Pancreas (tissue), 10 donors: ENCODE measurements around the gene INPP5A. TPM values are rescaled to one million over a fixed set of nuclear protein-coding genes. Genes with fewer than 3 reads are reported as not detected.
"Not testable (repeated sequence)": the region's sequence is repeated elsewhere in the genome, so short reads cannot be mapped to it uniquely, and the experiment has no call there.

ENCODE experiments used
- ATAC-seq, 4 donors: fragments of 200-7000 bp; cut with Tn5 transposase; one replicate each; pipeline versions ENCODE4 v1.8.0 to v1.9.1; 2020; ENCODE audit warnings: mild to moderate bottlenecking in 4 of 4, moderate library complexity in 4 of 4
- DNase-seq, 6 donors: peaks; one replicate each; pipeline ENCODE4 v3.0.0-alpha.2; 2020
- FAIRE-seq: peaks from 2 replicates; lab custom pipeline; 2012; peaks lifted over from hg19 to GRCh38; lab: Jason Lieb, UNC
- H3K27ac ChIP-seq, 4 donors: fragments of 200-600 bp; sonication (generic); 1 replicate in 3 of 4; 2 replicates in 1 of 4; pipeline versions ENCODE4 v1.5.0 to v1.8.0; 2020
- H3K27me3 ChIP-seq, 4 donors: fragments of 200-600 bp; one replicate each; pipeline ENCODE4 v1.8.0; 2021
- H3K36me3 ChIP-seq, 3 donors: fragments of 200-600 bp; sonication (generic) in 1 of 3; one replicate each; pipeline versions ENCODE4 v1.5.0 to v1.8.0; 2020 to 2021
- H3K4me1 ChIP-seq, 3 donors: fragments of 200-600 bp; one replicate each; pipeline ENCODE4 v1.8.0; 2021
- H3K4me3 ChIP-seq, 4 donors: fragments of 200-600 bp; sonication (generic) in 2 of 4; one replicate each; pipeline versions ENCODE4 v1.5.0 to v1.8.0; 2020 to 2021
- H3K9me3 ChIP-seq, 4 donors: fragments of 200-600 bp; one replicate each; pipeline ENCODE4 v1.8.0; 2021
- CTCF ChIP-seq, 4 donors: fragments of 200-600 bp; sonication (generic) in 3 of 4; IDR thresholded peaks; one replicate each; pipeline versions ENCODE4 v1.5.0 to v1.8.0; 2021; ENCODE audit warnings: antibody characterized with exemption in 4 of 4
- WGBS, 2 donors: extraction: QIAGEN DNeasy Blood & Tissue Kit; methylation state at CpG; one replicate each; pipeline ENCODE4 v1.1.7; 2013; 5-methylcytosine and 5-hydroxymethylcytosine counted together
- intact Hi-C, 3 donors: fragments of 100-400 bp; cut with DNase I; formaldehyde crosslinking; loops; one replicate each; pipeline versions ENCODE4 v1.11.1 to v1.14.2; 2022
- polyA plus RNA-seq, 2 donors: library from polyadenylated mRNA; stranded (reverse); fragments of 200-250 nt; gene quantifications; one replicate each; pipeline ENCODE4 v1.2.3, GENCODE V29; 2013
- total RNA-seq, 6 donors: library from RNA; stranded (reverse); fragmentation: NEBNext Ultra II Directional in 4 of 6; extraction: Animal tissue kit (Norgen Biotek cat#: 25700) in 4 of 6; gene quantifications; one replicate each; pipeline versions ENCODE4 v1.2.1 to v1.2.4, GENCODE V29; 2021 to 2023
- donor health status: healthy with polysubstance abuse.
- donor health status: DM: no; HTN: no; CAD: no; lungs with moderate emphysema.
- donor health status: DM: no; HTN: no; CAD: no.
- donor health status: control.
- donor health status: control.
- donor health status: Bipolar disorder and iron deficiency.
- donor health status: DM: yes; HTN: yes; CAD: no.
- donor health status: DM: no; HTN: no; CAD: no.
- donor health status: DM: no; HTN: no; CAD: no.
- donor health status: DM: yes; HTN: yes; CAD: no.

Gene INPP5A
- total and polyA plus RNA-seq, 8 donors, result 5.9 to 15.6 (median 11.3) TPM

GRCh38 chr10:132740588-132740987 is 203.0 kb downstream of the INPP5A start:
- no peak for FAIRE-seq
- Histone ChIP-seq H3K4me1 (no peaks in the 10 kb centered on the region), H3K36me3 (no peaks in the 10 kb centered on the region), H3K27ac (no peak overlapping the region), H3K4me3 (no peak overlapping the region), H3K9me3 (no peaks in the 10 kb centered on the region), H3K27me3 (no peaks in the 10 kb centered on the region)
- intact Hi-C loops, result no loop called here
- ATAC-seq, result no peak
- TF ChIP-seq CTCF (IDR thresholded peaks at IDR 0.05), result no peak
- no peak for DNase-seq
- 69% methylated on average over 6 of the region's 6 CpGs for WGBS, 2 donors

GRCh38 chr10:132742167-132742836 is 204.7 kb downstream of the INPP5A start:
- no peaks in the 10 kb centered on the region for H3K9me3 ChIP-seq
- intact Hi-C loops, result no loop called here
- H3K27ac ChIP-seq, result no peak overlapping the region
- WGBS, 2 donors, result 92% methylated on average over 27 of the region's 27 CpGs
- no peak overlapping the region for H3K4me3 ChIP-seq
- ATAC-seq (peak in 1 of 4 donors; percentile 31), FAIRE-seq (no peak), DNase-seq (no peak)
- no peak for TF ChIP-seq CTCF (IDR thresholded peaks at IDR 0.05)
- H3K4me1 ChIP-seq, result no peaks in the 10 kb centered on the region
- no peaks in the 10 kb centered on the region for H3K27me3 ChIP-seq
- H3K36me3 ChIP-seq, result no peaks in the 10 kb centered on the region

DNA sequence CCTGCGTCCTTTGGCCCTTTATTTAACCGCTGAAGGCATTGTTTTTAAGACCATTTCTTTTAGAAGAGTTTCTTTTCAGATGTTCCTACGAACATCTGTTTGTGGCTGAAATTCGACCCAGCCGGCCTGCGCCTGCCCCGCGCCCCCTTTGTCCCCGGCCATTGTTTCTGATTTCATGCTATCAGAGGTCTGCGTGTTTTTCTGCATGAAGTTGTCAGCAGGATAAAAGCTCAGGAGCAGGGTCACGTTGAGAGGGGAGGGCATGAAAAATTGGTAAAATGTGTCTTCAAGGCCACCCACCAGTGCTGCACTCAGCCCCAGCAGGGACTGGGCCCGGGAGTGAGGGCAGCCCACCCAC is 205.2 kb downstream of the INPP5A start:
- DNase-seq, result no peak
- no peaks in the 10 kb centered on the region for H3K36me3 ChIP-seq
- FAIRE-seq, result no peak
- ATAC-seq, result no peak
- H3K4me3 ChIP-seq, result no peak overlapping the region
- H3K27me3 ChIP-seq, result no peaks in the 10 kb centered on the region
- no peaks in the 10 kb centered on the region for H3K4me1 ChIP-seq
- intact Hi-C loops, result no loop called here
- no peak for TF ChIP-seq CTCF (IDR thresholded peaks at IDR 0.05)
- WGBS, 2 donors, result 90% methylated on average over 12 of the region's 12 CpGs
- no peak overlapping the region for H3K27ac ChIP-seq
- no peaks in the 10 kb centered on the region for H3K9me3 ChIP-seq

- H3K27me3 ChIP-seq, DNase-seq, H3K27ac ChIP-seq, intact Hi-C loops, H3K36me3 ChIP-seq, H3K4me3 ChIP-seq, H3K4me1 ChIP-seq, FAIRE-seq, H3K9me3 ChIP-seq: not testable (repeated sequence)
- WGBS, 2 donors, result 86% methylated on average over 17 to 30 of the region's 30 CpGs
- ATAC-seq, result peak in 1 of 4 donors; percentile 28
These were observed 205.8 kb downstream of the INPP5A start for GRCh38 chr10:132743196-132743924.

DNA sequence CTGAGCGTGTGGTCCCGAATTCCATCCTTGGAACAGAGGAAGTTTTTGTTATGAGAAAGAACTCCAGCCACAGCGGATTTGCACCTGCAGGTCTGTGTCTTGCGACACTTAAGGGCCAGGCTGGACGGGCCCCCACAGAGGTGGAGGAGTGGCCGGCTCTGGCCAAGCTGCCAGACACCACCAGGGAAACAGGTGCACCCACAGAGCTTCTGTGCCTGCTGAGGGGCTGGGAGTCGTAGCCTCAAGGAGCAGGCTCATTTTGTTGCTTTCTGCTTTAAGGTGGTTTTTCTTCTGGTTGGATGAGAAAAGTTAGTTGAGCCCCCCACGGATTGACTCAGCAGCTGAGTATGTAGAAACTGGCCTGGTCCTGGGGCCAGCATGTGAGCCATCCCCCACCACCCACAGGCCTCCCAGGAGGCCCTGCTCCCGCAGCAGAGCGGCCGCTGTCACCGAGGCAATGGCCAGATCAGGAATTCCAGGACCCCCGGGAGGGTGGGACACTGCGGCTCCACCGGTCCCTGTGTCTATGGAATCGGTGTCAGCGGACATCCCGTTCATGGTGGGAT is 206.4 kb downstream of the INPP5A start:
- ATAC-seq (no peak), DNase-seq (no peak), FAIRE-seq (no peak)
- 93 to 95% methylated on average over 18 of the region's 18 CpGs for WGBS, 2 donors
- Histone ChIP-seq H3K27ac (no peak overlapping the region), H3K4me1 (no peaks in the 10 kb centered on the region), H3K27me3 (no peaks in the 10 kb centered on the region), H3K36me3 (no peaks in the 10 kb centered on the region), H3K4me3 (no peak overlapping the region), H3K9me3 (no peaks in the 10 kb centered on the region)
- intact Hi-C loops, result no loop called here
- no peak for TF ChIP-seq CTCF (IDR thresholded peaks at IDR 0.05)
